WTC11 (cell line): ENCODE measurements around the gene SLIT3. TPM values are rescaled to one million over a fixed set of nuclear protein-coding genes. Genes with fewer than 3 reads are reported as not detected.

Experiments used
- ATAC-seq: fragments of 200-7000 bp; cut with Tn5 transposase; 2 replicates; pipeline ENCODE4 v1.10.0; 2021; ENCODE audit warnings: mild to moderate bottlenecking, moderate library complexity
- CTCF ChIA-PET: fragments of 300-600 bp; sonication (Branson Sonifier 250); formaldehyde crosslinking; loops from one replicate; lab custom pipeline; 2021; ENCODE audit warnings: antibody characterized with exemption; lab: Charles Lee
- POLR2A ChIA-PET: fragments of 350-600 bp; sonication (Branson Sonifier 250); formaldehyde crosslinking; loops from one replicate; lab custom pipeline; 2021; ENCODE audit warnings: antibody characterized with exemption; lab: Charles Lee
- DNase-seq: peaks from one replicate; pipeline ENCODE4 v3.0.0; 2021; ENCODE audit warnings: low spot score
- H3K27ac Mint-ChIP-seq: 2 replicates; pipeline ENCODE4 v1.8.0; 2021; ENCODE audit warnings: mixed read lengths
- H3K27me3 Mint-ChIP-seq: 2 replicates; pipeline ENCODE4 v1.8.0; 2021; ENCODE audit warnings: low read depth, mild to moderate bottlenecking, moderate library complexity, mixed read lengths
- H3K36me3 Mint-ChIP-seq: 2 replicates; pipeline ENCODE4 v1.8.0; 2021; ENCODE audit warnings: mixed read lengths
- H3K4me1 Mint-ChIP-seq: 2 replicates; pipeline ENCODE4 v1.8.0; 2022; ENCODE audit warnings: mixed read lengths
- H3K4me3 Mint-ChIP-seq: 2 replicates; pipeline ENCODE4 v1.8.0; 2021; ENCODE audit warnings: mild to moderate bottlenecking, moderate library complexity, mixed read lengths
- H3K9me3 Mint-ChIP-seq: 2 replicates; pipeline ENCODE4 v1.8.0; 2021; ENCODE audit warnings: mixed read lengths
- AFF4 ChIP-seq: sonication (generic); formaldehyde crosslinking; IDR thresholded peaks from 2 replicates; pipeline ENCODE4 v1.8.1; 2023; ENCODE audit warnings: mild to moderate bottlenecking, missing genetic modification reagents, borderline replicate concordance
- ELF4 ChIP-seq: sonication (generic); formaldehyde crosslinking; IDR thresholded peaks from 2 replicates; pipeline ENCODE4 v1.8.1; 2022; ENCODE audit warnings: low read depth, mild to moderate bottlenecking, moderate library complexity, missing genetic modification reagents
- FOXP1 ChIP-seq: sonication (generic); formaldehyde crosslinking; IDR thresholded peaks from 2 replicates; pipeline ENCODE4 v1.8.0; 2022; ENCODE audit warnings: missing genetic modification reagents, mild to moderate bottlenecking, moderate library complexity, borderline replicate concordance
- GTF2I ChIP-seq: fragments of 250-450 bp; sonication (Bioruptor Pico); conservative IDR thresholded peaks from 2 replicates; pipeline ENCODE4 v1.4.0; 2021; ENCODE audit warnings: mild to moderate bottlenecking
- IRF2 ChIP-seq: sonication (generic); formaldehyde crosslinking; IDR thresholded peaks from 2 replicates; pipeline ENCODE4 v1.8.0; 2022; ENCODE audit warnings: low read depth, missing genetic modification reagents, borderline replicate concordance
- MLX ChIP-seq: sonication (generic); formaldehyde crosslinking; IDR thresholded peaks from 2 replicates; pipeline ENCODE4 v1.8.1; 2023; ENCODE audit warnings: mild to moderate bottlenecking, missing genetic modification reagents, moderate library complexity
- NR1H2 ChIP-seq: sonication (generic); formaldehyde crosslinking; IDR thresholded peaks from 2 replicates; pipeline ENCODE4 v1.9.0; 2021; ENCODE audit warnings: mild to moderate bottlenecking, moderate library complexity, missing genetic modification reagents
- PRDM15 ChIP-seq: sonication (generic); formaldehyde crosslinking; IDR thresholded peaks from 2 replicates; pipeline ENCODE4 v1.8.0; 2022; ENCODE audit warnings: missing genetic modification reagents
- PRRX2 ChIP-seq: fragments of 250-450 bp; sonication (Bioruptor Pico); IDR thresholded peaks from 2 replicates; pipeline ENCODE4 v1.8.0; 2021; ENCODE audit warnings: mild to moderate bottlenecking
- RORB ChIP-seq: fragments of 250-450 bp; sonication (Bioruptor Pico); IDR thresholded peaks from 2 replicates; pipeline ENCODE4 v1.9.0; 2021; ENCODE audit warnings: mild to moderate bottlenecking
- SOX15 ChIP-seq: fragments of 250-450 bp; sonication (Bioruptor Pico); IDR thresholded peaks from 2 replicates; pipeline ENCODE4 v1.9.0; 2021; ENCODE audit warnings: mild to moderate bottlenecking
- TCF7 ChIP-seq: sonication (generic); formaldehyde crosslinking; IDR thresholded peaks from 2 replicates; pipeline ENCODE4 v1.8.0; 2022; ENCODE audit warnings: mild to moderate bottlenecking, low read depth, missing genetic modification reagents, moderate library complexity
- USF1 ChIP-seq: sonication (generic); formaldehyde crosslinking; IDR thresholded peaks from 2 replicates; pipeline ENCODE4 v1.8.0; 2022; ENCODE audit warnings: mild to moderate bottlenecking, missing genetic modification reagents
- ZNF138 ChIP-seq: sonication (generic); formaldehyde crosslinking; conservative IDR thresholded peaks from 2 replicates; pipeline ENCODE4 v1.8.1; 2022; ENCODE audit warnings: mild to moderate bottlenecking, moderate library complexity, missing genetic modification reagents
- ZNF232 ChIP-seq: sonication (generic); formaldehyde crosslinking; IDR thresholded peaks from 2 replicates; pipeline ENCODE4 v1.8.0; 2022; ENCODE audit warnings: mild to moderate bottlenecking, missing genetic modification reagents
- ZNF263 ChIP-seq: sonication (generic); formaldehyde crosslinking; IDR thresholded peaks from 2 replicates; pipeline ENCODE4 v1.8.1; 2022; ENCODE audit warnings: low read depth, mild to moderate bottlenecking, moderate library complexity, missing genetic modification reagents
- ZNF281 ChIP-seq: sonication (generic); formaldehyde crosslinking; IDR thresholded peaks from 2 replicates; pipeline ENCODE4 v1.8.0; 2023; ENCODE audit warnings: mild to moderate bottlenecking, missing genetic modification reagents
- ZNF317 ChIP-seq: sonication (generic); formaldehyde crosslinking; IDR thresholded peaks from 2 replicates; pipeline ENCODE4 v1.8.1; 2023; ENCODE audit warnings: low read depth, mild to moderate bottlenecking, moderate library complexity, missing genetic modification reagents, borderline replicate concordance
- ZNF423 ChIP-seq: fragments of 250-450 bp; sonication (Bioruptor Pico); IDR thresholded peaks from 2 replicates; pipeline ENCODE4 v2.1.2; 2022; ENCODE audit warnings: mild to moderate bottlenecking, moderate library complexity
- total RNA-seq: library from RNA; stranded (reverse); gene quantifications from 3 replicates; pipeline ENCODE4 v1.2.3, GENCODE V29; 2021

SLIT3 gene
- total RNA-seq, 1 experiment from 2014 or later, result 1.9 TPM

GRCh38 chr5:169242849-169243186 is 58.1 kb downstream of the SLIT3 start (continued):
- no peak for TF ChIP-seq AFF4 (CRISPR knock-in tag)

GRCh38 chr5:169242175-169242848 is 58.6 kb downstream of the SLIT3 start:
- no peak overlapping the region for H3K4me3 Mint-ChIP-seq

More at GRCh38 chr5:169242175-169242848, 58.6 kb downstream of the SLIT3 start:
- DNase-seq (no peak), ATAC-seq (no peak)
- TF ChIP-seq ZNF423 (CRISPR knock-in tag), result no peak
- no peak for TF ChIP-seq PRRX2 (CRISPR knock-in tag)
- TF ChIP-seq RORB, result no peak
- no peak for TF ChIP-seq NR1H2
- TF ChIP-seq TCF7 (CRISPR knock-in tag), result no peak
- no peak for TF ChIP-seq USF1 (CRISPR knock-in tag)
- no peak for TF ChIP-seq ZNF317 (CRISPR knock-in tag)
- TF ChIP-seq ELF4 (CRISPR knock-in tag), result no peak
- TF ChIP-seq ZNF138 (CRISPR knock-in tag), result no peak
- TF ChIP-seq ZNF263 (CRISPR knock-in tag), result no peak
- TF ChIP-seq FOXP1 (CRISPR knock-in tag), result no peak
- no peak for TF ChIP-seq PRDM15
- TF ChIP-seq IRF2 (CRISPR knock-in tag), result no peak
- TF ChIP-seq SOX15, result no peak
- TF ChIP-seq ZNF281 (CRISPR knock-in tag), result no peak
- no peak for TF ChIP-seq ZNF232 (CRISPR knock-in tag)
- TF ChIP-seq MLX (CRISPR knock-in tag), result no peak
- no peak for TF ChIP-seq GTF2I (CRISPR knock-in tag)
- 0 out of 2 replicates have a peak, but pooled peaks cover 3% of the 10 kb centered on the region for H3K36me3 Mint-ChIP-seq
- POLR2A ChIA-PET, result no interaction called here
- peaks cover 19% of the 10 kb centered on the region for H3K9me3 Mint-ChIP-seq
- H3K27me3 Mint-ChIP-seq, result no peaks in the 10 kb centered on the region
- H3K4me1 Mint-ChIP-seq, result no peaks in the 10 kb centered on the region
- H3K27ac Mint-ChIP-seq, result no peak overlapping the region
- CTCF ChIA-PET, result no interaction called here
